Activated naive CD4-positive, alpha-beta T cell treated with Interleukin-2 at 50 U/mL for 16 hours (primary cell): ENCODE data around the gene TBXAS1.

Source experiments
- DNase-seq: peaks from one replicate; pipeline ENCODE4 v3.0.0-alpha.2; 2020

The TBXAS1 gene

GRCh38 chr7:140053812-140054539, 224.9 kb downstream of the TBXAS1 start:
- DNase-seq, result no peak

- DNase-seq, result no peak
Measured at GRCh38 chr7:140054751-140055150, 225.7 kb downstream of the TBXAS1 start.

DNA sequence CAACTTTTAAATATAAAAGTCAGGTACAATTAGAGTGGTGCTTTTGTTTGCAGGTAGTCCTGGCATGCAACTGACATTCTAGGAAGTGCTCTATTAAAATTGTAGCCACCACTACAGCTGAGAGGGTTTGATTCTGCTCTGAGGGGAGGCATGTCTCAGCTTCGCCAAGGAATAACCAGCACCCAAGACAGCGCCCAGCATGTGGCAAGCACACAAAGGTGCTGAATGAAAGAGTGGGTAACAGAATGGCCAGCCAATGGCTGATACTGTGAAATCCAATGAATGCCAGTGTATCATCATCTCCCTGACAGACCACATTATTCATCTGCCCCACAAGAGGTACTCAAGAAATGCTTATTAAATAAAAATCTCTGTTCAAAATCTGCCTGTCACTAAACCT, 226.8 kb downstream of the TBXAS1 start:
- no peak for DNase-seq

GRCh38 chr7:140056431-140057142, 227.5 kb downstream of the TBXAS1 start:
- DNase-seq, result no peak

- DNase-seq, result no peak
Measured at GRCh38 chr7:140057143-140057535, 228.1 kb downstream of the TBXAS1 start.

GRCh38 chr7:140058517-140058916, 229.5 kb downstream of the TBXAS1 start:
- no peak for DNase-seq

DNA sequence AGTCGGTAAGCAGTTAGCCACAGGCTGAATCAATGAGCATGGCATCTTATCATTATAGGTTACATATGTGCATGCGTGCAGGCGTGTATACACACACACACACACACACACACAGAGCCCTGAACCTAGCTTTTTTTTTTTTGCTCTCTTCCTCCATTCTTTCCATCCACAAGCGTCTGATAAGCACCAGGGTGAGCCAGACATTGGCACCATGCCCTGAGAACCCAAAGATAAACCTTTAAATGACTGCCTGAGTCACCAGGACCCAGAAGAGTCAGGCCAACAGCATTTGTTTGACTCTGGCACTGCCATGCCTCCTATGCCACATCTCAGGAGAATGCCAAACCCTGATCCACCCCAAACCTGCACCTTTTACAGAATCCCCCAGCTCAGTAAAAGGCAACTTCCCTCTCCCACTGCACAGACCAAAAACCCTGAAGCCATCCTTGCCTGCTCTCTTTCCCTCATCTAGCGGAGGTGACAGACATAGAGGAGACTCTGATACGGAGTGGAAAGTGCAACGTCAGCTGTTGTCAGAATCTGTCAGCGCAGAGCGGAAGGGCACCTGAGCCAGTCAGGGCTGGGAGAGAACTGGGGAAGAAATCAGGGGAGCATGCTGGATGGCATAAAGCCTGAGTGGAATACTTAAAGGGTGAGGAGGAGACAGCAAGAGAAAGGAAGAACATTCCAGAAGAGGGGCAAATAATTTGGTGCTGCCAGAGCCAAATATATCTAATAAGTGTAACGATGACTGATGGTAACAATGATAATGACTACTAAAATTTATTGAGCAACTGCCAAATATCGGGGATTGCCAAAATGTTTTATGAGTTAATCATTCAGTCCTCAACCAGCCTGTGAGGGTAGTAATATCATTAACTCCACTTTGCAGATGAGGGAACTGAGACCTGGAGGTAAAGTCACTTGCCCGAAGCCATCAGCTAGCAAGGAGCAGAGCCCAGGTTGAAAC, 230.5 kb downstream of the TBXAS1 start:
- DNase-seq, result peak; percentile 56

GRCh38 chr7:140060243-140060630, 231.2 kb downstream of the TBXAS1 start:
- DNase-seq, result no peak

DNA sequence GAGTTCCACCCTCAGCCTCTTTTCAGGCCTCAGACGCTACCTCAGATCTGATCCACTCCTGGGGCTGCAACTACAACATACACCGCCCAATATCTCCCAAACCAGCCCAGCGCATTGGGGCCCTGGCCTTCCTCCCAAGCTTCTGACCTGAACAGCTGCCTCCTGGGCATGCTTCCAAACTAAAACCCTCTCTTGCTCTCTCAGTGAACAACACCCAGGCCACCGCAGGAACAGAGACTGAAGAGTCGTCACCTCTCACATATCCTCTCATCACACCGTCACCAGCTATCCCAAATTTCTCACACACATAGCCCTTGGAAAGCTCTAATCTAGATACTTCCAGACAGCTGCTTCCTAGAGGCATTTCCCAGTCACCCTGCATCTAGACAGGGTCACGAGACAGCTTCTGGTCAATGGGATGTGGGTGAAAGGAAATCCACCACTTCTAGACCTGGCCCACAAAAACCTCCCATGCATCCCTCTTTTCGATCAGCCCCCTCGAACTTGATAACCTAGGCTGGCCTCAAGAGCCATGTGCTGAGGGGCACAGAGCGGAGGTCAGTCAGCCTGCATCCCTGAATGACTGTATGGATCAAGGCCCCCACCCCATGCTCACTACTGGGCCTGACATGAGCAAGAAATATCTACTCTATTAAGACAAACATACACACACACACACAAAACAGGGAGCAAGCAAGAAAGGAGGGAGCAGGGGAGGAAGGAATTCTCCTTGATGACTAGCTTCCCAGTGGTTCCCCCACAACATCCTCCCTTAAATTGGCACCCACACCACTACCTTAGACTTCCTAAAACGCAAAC, 231.9 kb downstream of the TBXAS1 start:
- DNase-seq, result no peak

- DNase-seq, result no peak
Measured at GRCh38 chr7:140061607-140061930, 232.5 kb downstream of the TBXAS1 start.

- DNase-seq, result peak; percentile 57
Measured at GRCh38 chr7:140062118-140062527, 233.1 kb downstream of the TBXAS1 start.

GRCh38 chr7:140062528-140063299, 233.7 kb downstream of the TBXAS1 start, which contains the start of gene PARP12:
TSS of gene PARP12 (minus strand) at chr7:140062951. CDS start at chr7:140062847, 104 bp downstream.
- peak; percentile 86 for DNase-seq

GRCh38 chr7:140067052-140067451, 238.0 kb downstream of the TBXAS1 start:
- DNase-seq, result no peak

GRCh38 chr7:140068033-140068432, 239.0 kb downstream of the TBXAS1 start:
- DNase-seq, result no peak

DNA sequence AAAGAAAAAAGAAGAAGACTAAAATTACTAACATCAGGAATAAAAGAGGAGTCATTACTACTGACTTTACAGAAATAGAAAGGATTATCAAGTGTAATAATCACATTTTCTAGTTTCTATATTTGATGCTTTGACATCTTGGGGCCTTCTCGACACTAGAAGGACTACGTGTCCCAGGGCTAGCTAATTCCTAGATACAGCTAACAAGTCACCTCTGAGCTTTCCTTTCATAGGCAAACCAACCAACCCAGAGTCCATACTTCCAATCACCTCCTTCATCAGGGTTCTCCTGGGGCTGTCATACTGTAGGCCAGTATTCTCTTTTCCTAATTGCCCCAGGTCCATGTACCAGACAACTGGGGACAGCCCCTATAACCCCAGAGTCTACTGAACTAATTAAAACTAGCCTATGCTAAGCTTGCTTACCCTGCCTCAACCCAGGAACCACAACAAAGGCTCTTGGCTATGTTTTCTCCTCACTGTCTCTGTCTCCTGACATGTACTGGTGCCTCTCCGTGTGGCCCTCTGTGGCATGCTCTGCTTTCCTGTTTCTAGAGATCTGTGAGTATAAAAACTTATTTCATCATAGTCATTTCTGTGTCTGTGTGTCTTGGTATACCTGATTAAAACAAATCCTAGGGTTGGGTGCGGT, 240.4 kb downstream of the TBXAS1 start:
- no peak for DNase-seq
